HG03342 (cell line): ENCODE data around the gene GPR15.

Source experiments
- ATAC-seq: cut with Tn5 transposase; IDR thresholded peaks from one replicate; pipeline ENCODE4 v1.9.1; 2021; ENCODE audit warnings: mild to moderate bottlenecking, moderate library complexity; ENCODE audit not compliant: unreplicated experiment

Gene GPR15

GRCh38 chr3:98531622-98532274, at the start of gene GPR15:
Gene GPR15, plus strand, starts transcription at chr3:98531978. Its CDS starts 56 bp downstream, at chr3:98532034.
- ATAC-seq: peak; percentile 34

DNA sequence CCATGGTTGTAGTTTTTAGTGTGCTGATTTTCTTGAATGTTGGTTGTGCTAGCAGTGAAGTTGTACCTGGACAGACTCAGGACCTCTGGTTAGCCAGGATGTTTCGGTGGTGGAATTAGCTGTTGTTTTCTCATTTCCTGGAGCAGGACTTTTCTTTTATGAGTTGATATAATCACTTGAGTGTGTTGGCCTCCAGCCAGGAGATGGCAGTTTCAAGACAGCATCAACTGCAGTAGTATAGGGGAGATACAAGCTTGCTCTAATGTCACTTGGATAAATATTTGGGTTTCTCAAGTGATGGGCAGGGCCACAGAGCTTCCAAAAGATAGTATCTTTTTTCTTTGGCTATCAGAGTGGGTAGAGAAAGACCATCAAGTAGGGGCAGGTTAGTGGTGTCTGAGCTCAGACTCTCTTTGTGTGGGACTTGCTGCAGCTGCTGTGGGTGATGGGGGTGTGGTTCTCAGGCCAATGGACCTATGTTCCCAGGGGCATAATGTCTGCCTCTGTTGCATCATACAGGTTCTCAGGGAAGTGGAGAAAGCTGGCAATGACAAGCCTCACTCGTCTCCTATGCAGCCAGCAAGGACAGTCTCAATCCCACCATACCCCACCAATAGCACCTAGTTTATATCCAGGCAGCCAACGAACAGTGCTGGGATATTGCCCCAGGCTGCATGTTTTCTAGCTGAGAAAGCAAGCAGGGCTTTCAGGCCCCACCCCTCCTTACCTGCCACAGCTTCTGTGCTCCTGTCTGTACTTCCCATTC, 48.9 kb upstream of the GPR15 start:
- no peak for ATAC-seq

DNA sequence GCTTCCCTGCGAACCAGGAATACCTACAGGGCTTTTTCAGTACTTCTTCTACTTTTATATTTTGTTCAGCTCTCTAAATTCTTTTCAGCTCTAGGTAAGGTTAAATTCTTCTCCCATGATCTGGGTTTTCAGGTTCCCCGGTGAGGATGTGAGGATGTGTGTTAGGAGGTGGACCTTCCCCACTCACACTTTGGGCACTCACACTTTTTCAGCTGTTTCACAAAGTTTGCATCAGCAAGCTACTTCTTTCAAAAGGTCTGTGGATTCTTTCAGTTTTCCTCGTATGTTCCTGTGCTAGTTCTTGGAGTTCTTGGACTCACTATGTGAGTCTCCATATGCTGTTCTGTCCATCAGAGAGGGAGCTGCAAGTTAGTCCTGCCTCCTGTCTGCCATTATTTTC, 48.2 kb upstream of the GPR15 start:
- ATAC-seq: no peak

DNA sequence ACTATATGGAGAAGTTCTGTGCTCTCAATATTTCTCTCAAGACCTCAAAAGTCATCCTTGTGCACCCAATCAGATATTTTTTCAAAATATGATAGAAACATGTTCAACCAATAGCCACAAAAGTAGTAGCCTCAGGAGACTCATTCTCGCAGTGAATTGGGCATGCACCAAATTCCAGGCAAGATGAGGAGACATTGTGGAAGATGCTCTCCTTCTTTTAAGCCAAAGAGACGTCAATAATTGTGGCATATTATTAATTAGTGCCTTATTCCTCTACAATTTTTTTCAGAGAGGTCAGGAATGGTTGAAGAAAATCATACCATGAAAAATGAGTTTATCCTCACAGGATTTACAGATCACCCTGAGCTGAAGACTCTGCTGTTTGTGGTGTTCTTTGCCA, 34.4 kb upstream of the GPR15 start, which contains the start of gene OR5K2:
Gene OR5K2, plus strand, starts transcription at position 301 of the 400 bp plus-strand sequence. Its CDS starts 0 bp downstream, at position 301.
- ATAC-seq: no peak

GRCh38 chr3:98500019-98500418, 31.8 kb upstream of the GPR15 start:
- ATAC-seq: no peak

GRCh38 chr3:98501270-98501669, 30.5 kb upstream of the GPR15 start:
- ATAC-seq: no peak

DNA sequence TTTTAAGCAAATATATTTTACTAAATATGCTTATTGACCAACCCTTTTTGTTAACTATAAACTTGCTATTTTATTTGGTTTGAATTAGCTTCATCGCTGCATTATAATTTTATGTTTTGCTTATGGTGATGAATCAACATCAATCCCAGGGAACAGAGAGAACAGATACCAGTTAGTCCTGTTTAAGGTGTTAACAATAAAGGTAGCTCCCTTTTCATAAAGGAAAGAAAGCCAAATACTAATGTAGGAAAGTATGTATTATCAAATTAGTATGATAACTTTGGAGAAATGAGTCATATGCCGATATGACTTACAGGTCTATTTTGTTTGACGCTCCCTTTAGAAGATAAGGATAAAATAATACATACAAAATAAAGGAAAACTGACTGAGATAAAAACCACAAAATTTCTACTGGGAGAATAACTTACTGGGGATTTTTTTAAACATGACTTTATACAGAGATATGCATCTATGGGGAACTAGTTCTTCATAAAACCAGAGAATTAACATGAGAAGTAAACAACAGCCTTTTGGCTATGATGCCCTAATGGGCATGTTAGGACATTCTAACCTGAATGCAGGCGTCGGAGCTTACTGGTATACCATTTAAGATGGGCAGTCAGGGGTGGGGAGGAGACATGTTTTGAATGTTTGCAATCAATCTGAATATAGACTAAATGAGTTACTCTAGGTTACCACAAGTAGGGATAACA, 29.8 kb upstream of the GPR15 start:
- ATAC-seq: no peak

DNA sequence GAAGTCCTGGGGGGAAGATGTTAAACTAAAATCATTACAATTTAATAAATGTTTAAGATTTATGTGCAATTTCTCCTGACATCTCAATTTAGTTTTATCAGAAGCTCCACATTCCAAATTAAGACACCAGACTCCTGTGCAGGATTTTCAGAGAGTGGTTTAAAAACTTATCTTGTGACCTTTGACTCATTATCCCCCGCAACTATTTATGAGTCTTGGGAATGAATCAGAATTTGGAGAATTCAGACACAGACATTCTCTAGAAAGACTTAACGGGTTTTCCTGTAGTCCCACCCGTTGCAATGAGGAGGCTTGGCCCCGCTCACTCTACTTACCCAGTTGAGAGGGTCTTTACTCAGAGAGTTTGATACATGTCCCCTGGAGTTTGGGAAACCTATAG, 27.2 kb upstream of the GPR15 start:
- ATAC-seq: no peak

DNA sequence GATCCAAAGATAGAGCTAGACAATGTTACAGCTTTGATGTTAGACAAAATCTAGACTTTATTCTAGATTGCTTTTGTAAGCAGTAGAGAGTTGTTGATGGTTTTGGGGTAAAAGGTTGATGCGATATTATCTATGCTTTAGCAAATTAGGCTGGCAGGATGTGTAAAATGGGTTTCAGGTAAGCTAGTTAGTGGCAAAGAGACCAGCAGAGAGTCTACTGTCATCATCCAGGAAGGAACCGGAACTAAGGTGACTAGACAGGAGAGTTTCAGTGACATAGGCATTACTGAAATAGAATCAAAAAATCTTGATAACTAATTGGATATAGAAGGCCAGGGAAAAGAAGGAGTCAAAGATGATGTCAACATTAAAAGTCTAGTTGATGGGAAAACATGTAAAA, 23.2 kb upstream of the GPR15 start:
- no peak for ATAC-seq

DNA sequence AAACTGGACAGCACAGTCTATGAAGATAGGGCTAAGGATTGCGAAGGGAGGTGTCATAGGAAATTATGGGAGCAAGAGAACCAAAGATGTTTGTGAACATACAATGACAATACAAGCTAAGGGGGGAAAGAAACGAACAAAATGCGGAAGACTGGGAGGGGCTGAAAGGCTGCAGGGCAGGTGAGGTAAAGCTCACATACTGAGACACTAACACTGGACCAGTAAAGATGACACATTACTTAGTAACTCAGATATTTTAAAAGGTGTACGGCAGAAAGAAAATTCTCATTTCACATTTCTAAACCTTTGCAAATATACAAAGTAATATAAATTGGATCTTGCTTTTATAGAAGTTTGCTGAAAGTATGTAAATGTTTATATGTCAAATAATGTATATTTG, 19.2 kb upstream of the GPR15 start:
- no peak for ATAC-seq

- ATAC-seq: no peak
Measured at GRCh38 chr3:98513091-98513511, 18.7 kb upstream of the GPR15 start.

- no peak for ATAC-seq
Measured at GRCh38 chr3:98513736-98514135, 18.0 kb upstream of the GPR15 start.

- ATAC-seq: no peak
Measured at GRCh38 chr3:98514948-98515347, 16.8 kb upstream of the GPR15 start.

- ATAC-seq: no peak
Measured at GRCh38 chr3:98518816-98519215, 13.0 kb upstream of the GPR15 start.

- ATAC-seq: no peak
Measured at GRCh38 chr3:98519351-98519750, 12.4 kb upstream of the GPR15 start.

- peak; percentile 45 for ATAC-seq
Measured at GRCh38 chr3:98521897-98522543, 9.8 kb upstream of the GPR15 start.

- ATAC-seq: peak; percentile 89
Measured at GRCh38 chr3:98522544-98523281, 9.1 kb upstream of the GPR15 start, which contains the start of gene CLDND1. Gene CLDND1, minus strand, starts transcription at chr3:98522902. Its CDS starts 1,478 bp downstream, at chr3:98521424.

DNA sequence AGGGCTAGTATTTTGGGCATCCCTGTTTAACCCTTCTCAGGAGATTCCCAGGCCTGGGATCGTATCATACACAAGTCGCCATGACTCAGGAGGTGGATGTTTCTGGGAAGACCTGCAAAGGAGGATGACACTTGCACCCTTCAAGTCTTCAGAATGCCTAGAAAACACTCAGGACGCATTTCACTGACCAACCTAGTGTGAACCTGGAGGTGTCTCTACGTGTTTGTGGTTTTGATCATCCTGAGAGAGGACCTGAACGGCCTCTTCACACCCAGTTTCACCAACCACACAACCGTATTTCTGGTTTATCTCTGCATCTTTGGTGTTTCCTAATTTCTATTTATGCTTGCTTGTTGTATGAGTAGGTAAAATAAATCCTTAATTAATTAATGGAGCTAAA, 6.3 kb upstream of the GPR15 start:
- ATAC-seq: no peak

DNA sequence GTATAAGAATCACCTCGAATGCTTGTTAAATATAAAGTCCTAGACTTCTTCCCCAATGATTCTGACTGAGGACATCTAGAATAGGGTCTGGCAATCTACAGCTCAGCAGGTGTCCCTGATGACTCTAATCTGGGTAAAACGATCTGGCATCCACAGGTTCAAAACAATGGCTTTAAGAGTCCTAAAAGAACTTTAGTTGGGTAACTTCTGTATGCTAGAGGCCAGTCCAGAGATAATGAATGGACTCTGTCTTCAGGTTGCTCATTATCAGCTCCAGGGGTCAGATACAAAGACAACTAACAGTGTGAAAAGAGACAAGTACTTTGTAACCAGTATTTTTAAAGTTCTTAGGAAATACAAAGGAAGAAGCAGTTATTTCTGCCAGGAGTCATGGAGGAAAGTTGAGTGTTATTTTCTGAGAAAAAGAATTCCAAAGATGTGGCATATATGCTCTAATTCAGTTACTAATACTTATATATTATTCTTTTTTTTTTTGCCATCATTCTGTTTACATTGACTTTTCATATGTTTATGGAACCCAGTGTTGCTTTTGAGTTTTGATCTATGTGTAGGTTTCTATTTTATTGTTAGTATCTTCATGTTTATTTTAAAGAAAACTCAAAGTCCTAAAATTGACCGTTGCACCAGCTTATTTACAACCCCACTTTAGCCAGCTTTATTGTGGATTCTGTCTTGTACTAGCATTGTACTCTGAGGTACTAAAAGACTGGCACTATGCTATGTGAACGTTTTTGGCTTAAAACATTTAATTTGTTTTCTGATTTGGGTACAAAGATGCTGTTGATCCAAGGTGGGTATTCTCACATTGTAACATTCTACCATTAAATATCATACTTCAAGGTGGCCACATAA, 3.1 kb upstream of the GPR15 start:
- ATAC-seq: no peak
